Ishikawa (cell line): ENCODE results near the gene AMDHD1.

Source experiments
- CEBPB ChIP-seq: IDR thresholded peaks from 2 replicates; pipeline ENCODE4 v1.6.1; 2012
- CREB1 ChIP-seq: IDR thresholded peaks from 2 replicates; pipeline ENCODE4 v1.6.1; 2012; ENCODE audit warnings: low read depth
- EGR1 ChIP-seq: IDR thresholded peaks from 2 replicates; pipeline ENCODE4 v1.6.1; 2012
- EP300 ChIP-seq: IDR thresholded peaks from 2 replicates; pipeline ENCODE4 v1.6.1; 2012; ENCODE audit warnings: borderline replicate concordance
- FOXM1 ChIP-seq: IDR thresholded peaks from 2 replicates; pipeline ENCODE4 v1.6.1; 2012; ENCODE audit warnings: low read depth, borderline replicate concordance
- NFIC ChIP-seq: IDR thresholded peaks from 2 replicates; pipeline ENCODE4 v1.6.1; 2012
- RAD21 ChIP-seq: IDR thresholded peaks from 2 replicates; pipeline ENCODE4 v1.6.1; 2012; ENCODE audit warnings: low read depth
- TAF1 ChIP-seq: IDR thresholded peaks from 2 replicates; pipeline ENCODE4 v1.6.1; 2012; ENCODE audit warnings: low read depth, mild to moderate bottlenecking
- TCF12 ChIP-seq: IDR thresholded peaks from 2 replicates; pipeline ENCODE4 v1.6.1; 2012; ENCODE audit warnings: low read depth
- TEAD4 ChIP-seq: IDR thresholded peaks from 2 replicates; pipeline ENCODE4 v1.6.1; 2012
- YY1 ChIP-seq: IDR thresholded peaks from 2 replicates; pipeline ENCODE4 v1.6.1; 2012; ENCODE audit warnings: low read depth
- ZBTB7A ChIP-seq: IDR thresholded peaks from 2 replicates; pipeline ENCODE4 v1.6.1; 2012; ENCODE audit warnings: low read depth
- TF ChIP-seq, protein P1 (sequence below): IDR thresholded peaks from 2 replicates; pipeline ENCODE4 v1.6.1; 2012; ENCODE audit warnings: low read depth, mild to moderate bottlenecking
- TF ChIP-seq, protein P2 (sequence below): IDR thresholded peaks from 2 replicates; pipeline ENCODE4 v1.6.1; 2012
- TF ChIP-seq, protein P3 (sequence below): IDR thresholded peaks from 2 replicates; pipeline ENCODE4 v1.6.1; 2012

AMDHD1 gene

DNA sequence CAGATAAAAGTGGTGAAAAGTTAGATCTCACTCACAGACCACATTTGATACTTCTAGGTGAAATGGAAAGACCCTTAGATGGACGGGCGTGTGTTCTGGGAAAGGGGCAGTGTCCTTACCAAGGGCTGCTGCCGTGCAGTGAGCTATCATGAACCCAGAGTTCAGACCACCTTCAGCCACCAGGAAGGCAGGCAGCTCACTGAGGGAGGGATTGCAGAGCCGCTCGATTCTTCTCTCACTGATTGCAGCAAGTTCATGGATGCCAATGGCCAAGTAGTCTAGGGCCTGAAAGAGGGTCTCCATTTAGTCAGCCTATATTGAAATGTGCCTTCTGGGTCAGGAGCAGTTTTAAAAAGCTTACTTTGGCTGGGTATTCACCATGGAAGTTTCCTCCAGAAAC is 37.3 kb downstream of the AMDHD1 start:
- TF ChIP-seq, protein P1, sequence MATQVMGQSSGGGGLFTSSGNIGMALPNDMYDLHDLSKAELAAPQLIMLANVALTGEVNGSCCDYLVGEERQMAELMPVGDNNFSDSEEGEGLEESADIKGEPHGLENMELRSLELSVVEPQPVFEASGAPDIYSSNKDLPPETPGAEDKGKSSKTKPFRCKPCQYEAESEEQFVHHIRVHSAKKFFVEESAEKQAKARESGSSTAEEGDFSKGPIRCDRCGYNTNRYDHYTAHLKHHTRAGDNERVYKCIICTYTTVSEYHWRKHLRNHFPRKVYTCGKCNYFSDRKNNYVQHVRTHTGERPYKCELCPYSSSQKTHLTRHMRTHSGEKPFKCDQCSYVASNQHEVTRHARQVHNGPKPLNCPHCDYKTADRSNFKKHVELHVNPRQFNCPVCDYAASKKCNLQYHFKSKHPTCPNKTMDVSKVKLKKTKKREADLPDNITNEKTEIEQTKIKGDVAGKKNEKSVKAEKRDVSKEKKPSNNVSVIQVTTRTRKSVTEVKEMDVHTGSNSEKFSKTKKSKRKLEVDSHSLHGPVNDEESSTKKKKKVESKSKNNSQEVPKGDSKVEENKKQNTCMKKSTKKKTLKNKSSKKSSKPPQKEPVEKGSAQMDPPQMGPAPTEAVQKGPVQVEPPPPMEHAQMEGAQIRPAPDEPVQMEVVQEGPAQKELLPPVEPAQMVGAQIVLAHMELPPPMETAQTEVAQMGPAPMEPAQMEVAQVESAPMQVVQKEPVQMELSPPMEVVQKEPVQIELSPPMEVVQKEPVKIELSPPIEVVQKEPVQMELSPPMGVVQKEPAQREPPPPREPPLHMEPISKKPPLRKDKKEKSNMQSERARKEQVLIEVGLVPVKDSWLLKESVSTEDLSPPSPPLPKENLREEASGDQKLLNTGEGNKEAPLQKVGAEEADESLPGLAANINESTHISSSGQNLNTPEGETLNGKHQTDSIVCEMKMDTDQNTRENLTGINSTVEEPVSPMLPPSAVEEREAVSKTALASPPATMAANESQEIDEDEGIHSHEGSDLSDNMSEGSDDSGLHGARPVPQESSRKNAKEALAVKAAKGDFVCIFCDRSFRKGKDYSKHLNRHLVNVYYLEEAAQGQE: no peak
- TF ChIP-seq RAD21 (no peak), CREB1 (no peak), EP300 (no peak), CEBPB (no peak), FOXM1 (no peak), EGR1 (no peak), TAF1 (no peak), TCF12 (no peak)
- TF ChIP-seq, protein P2, sequence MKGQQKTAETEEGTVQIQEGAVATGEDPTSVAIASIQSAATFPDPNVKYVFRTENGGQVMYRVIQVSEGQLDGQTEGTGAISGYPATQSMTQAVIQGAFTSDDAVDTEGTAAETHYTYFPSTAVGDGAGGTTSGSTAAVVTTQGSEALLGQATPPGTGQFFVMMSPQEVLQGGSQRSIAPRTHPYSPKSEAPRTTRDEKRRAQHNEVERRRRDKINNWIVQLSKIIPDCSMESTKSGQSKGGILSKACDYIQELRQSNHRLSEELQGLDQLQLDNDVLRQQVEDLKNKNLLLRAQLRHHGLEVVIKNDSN: no peak
- TF ChIP-seq, protein P3, sequence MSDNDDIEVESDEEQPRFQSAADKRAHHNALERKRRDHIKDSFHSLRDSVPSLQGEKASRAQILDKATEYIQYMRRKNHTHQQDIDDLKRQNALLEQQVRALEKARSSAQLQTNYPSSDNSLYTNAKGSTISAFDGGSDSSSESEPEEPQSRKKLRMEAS: no peak

DNA sequence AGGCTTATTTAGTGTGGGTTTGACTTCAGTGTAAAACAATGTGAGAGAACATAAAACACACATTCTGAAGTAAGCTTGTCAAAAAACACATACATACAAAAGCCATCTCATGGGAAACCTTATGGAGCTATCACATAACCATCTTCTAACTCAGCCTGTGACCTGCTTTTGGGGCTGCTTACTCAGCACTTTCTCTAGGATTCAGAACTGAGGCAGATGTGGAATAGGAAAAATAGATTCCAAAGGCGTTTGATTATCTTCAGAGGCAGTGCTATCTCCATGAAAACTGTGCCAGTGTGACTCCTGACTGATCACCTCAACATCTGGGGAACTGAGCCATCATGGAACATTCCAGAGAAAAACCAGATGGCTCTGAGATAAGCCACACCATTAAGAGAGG is 39.5 kb downstream of the AMDHD1 start:
- TF ChIP-seq, protein P1: no peak
- TF ChIP-seq EP300: no peak
- TF ChIP-seq, protein P3: no peak
- no peak for TF ChIP-seq RAD21
- TF ChIP-seq, protein P2: no peak
- TF ChIP-seq YY1: no peak
- TF ChIP-seq CREB1: no peak
- TF ChIP-seq TEAD4: no peak
- no peak for TF ChIP-seq EGR1
- no peak for TF ChIP-seq TAF1
- TF ChIP-seq NFIC: no peak
- no peak for TF ChIP-seq TCF12
- no peak for TF ChIP-seq FOXM1
- no peak for TF ChIP-seq ZBTB7A
- TF ChIP-seq CEBPB: no peak

DNA sequence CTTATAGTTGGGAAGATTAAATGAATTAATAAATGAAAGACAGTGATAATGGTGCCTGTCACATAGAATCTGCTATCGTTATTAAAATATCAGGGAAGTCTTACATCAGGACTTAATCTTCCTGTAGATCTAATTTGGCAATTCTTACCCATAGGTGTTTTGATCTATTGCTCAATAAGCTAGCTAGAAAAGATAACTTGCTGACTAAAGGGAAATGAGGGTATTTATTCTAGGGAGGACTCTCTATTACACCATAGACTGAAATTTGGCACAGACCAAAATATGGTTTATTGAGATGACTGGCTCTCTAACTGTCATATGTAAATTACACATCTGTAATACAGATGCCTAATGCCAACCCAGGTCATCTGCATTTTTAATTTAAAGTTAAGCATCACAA is 41.6 kb downstream of the AMDHD1 start:
- TF ChIP-seq NFIC (no peak), TEAD4 (no peak), CEBPB (no peak), EP300 (no peak), FOXM1 (no peak), YY1 (no peak), EGR1 (no peak), TCF12 (no peak), RAD21 (no peak), TAF1 (no peak)
- TF ChIP-seq, protein P2: no peak
- TF ChIP-seq, protein P1: no peak
- TF ChIP-seq, protein P3: no peak
